Colon (tissue), 2 donors: ENCODE measurements around the gene RPP30.
"Not testable (repeated sequence)": the region's sequence is repeated elsewhere in the genome, so short reads cannot be mapped to it uniquely, and the experiment has no call there.

Source experiments
- FAIRE-seq: peaks from 2 replicates; lab custom pipeline; 2012; peaks lifted over from hg19 to GRCh38; lab: Jason Lieb, UNC
- donor health status: control.
- donor health status: control.

The RPP30 gene

DNA sequence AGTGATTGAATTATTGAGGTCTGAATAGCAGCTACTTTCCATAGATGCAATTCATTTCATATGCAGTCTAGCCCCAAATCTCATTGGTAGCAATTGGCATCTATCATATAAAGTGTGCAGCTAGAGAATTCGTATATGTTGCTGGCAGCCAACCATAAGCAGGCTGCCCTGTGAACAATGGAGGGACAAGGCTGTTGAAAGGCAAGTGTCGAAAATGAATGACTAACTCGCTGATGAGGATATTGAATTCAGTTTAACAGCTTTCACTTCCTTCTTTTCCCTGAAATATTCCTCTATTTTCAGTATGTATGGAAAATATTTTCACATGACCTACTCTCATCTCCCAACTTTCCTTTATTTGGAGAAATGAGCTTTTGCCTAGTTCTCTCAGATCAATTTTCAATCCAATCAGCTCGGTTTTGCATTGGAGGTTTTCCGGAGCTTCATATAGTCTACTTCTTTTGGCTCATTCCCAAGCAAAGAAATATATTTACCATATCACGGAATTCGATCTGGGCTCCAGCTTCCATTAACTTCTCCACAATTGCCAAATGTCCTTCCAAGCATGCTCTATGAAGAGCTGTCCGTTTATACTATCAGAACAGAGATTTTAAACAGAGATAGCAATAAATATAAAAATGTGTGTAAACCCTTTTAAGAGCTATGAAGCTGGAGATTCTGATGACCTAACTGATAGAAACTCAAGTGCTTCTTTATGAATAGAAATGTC is 45.6 kb downstream of the RPP30 start:
- no peak for FAIRE-seq

DNA sequence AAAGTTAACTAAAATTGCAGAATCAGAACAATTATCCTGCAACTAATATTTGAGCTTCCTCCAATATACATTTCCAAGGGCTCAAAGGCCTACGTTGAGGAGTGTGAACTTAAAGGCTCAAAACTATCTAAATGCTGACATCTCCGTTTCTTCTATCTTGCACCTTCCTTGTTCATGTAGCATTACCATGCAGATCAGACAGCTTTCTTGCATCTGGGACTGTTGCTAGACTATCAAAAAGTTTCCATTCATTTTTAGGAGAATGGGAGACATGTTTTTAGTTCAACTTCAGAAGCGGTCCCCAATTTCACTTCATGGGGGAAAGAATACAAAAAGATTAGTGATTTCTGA is 46.2 kb downstream of the RPP30 start:
- FAIRE-seq: no peak

DNA sequence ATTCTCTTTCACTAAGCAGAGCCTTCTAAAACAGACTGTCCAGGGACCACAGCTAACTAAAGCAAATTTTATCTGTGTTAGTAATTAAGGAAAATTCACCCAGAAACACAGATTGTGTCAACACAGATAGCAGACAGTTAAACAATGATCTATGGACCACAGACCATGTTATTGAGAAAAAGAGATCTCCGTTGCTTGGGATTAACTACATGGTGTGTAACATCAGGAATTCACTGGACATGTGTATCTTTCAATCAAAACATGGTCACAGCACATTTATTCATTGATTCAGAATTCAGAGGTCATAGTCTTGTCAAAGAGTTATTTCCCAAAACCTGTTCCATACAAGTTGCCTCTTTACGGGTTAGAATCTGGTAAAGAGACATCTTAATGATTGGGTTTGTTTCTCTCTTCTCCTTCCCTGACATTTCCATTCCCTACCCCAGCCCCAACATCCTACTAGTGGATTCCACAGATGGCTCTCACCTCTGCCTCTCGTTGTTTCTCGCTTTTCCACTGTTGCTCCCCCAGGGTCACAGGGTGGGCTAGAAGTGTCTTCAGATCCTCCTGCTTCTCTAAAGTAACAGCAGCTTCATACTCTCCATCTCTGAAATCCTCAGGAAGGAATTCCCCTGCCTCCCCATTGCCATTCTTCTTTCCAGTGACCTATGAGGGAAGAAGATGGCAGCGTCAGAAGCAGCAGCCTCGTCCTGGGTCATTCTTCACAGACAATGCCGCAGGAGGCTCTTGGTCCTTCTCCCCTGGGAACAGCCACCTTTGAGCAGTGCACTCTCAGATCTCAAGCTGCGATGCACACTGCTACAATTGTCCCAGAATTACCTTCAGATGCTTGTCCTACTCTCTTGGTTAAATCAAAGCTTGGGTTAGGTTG is 48.2 kb downstream of the RPP30 start:
- FAIRE-seq: no peak

- FAIRE-seq: no peak
These were observed 49.4 kb downstream of the RPP30 start, which contains the start of gene ANKRD1 for GRCh38 chr10:90920986-90921666. Gene ANKRD1 (minus strand): TSS chr10:90921087. CDS start chr10:90921027, 60 bp downstream.

GRCh38 chr10:90921906-90922305 is 50.1 kb downstream of the RPP30 start:
- no peak for FAIRE-seq

DNA sequence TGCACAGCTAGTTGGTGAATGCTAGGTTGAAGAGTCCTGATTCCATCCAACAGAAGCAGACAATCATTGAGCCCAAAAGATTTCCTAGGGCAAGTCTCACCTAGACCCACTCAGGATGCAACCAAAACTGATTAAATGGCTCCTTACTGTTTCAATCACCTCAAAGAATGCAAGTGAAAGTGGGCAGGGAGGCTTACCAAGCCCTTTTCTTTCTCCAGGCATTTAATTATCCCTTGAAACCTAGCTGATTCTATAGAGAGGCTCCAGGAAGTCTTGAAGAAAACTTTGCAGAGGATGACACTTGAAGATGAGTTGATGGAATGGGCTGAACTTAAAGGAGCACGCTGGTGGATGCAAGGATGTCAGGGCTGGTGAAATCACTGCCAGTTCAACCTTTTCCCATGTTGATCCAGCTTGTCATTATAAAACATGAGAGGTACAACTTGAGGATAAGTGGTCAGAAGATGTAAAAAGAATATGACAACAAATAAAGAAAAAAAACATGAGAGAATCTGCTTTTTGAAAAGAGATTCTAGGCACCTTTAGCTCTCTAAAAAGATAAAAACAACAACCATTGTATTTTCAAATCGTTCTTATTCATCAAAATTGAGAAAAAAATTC is 51.4 kb downstream of the RPP30 start:
- no peak for FAIRE-seq

GRCh38 chr10:90924552-90924951 is 52.8 kb downstream of the RPP30 start:
- FAIRE-seq: no peak

DNA sequence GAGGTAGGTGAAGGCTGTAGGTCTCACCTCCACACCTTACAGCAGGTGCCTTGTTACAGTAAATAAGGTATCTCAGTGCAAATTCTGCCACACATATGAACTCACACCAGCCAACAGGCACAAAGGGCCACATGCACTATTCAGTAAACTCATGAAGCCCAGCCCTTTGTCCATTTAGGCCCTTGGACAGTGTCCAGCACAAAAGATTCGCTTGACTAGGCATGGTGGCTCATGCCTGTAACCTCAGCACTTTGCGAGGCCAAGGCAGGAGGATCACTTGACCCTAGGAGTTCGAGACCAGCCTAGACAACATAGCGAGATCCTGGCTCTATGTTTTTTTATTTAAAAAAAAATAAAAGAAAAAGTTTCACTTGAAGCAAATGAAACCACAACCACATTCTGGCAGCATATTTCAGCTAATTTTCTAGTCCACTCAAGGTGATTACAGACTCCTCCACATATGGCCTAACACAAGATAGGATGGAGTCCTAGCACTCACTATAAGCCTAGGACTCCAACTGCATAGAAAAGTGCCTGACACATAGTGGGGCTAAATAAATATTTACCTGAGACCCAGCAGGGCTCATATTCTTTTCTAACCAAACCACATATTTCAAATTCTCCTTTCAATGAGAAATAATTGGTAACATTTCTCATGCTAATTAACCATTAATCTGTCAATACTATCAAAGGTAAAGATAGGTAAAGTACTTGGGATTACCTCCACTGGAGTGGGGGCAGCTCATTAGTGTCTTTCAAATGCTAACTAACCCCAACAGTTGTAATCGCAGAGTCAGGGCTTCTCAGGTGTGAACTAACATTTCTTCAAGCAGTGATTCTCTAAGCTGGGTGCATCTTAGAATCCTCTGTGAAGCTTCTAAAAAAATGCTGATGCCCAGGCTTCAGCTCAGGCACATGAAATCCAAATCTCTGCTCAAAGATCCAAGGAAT is 53.6 kb downstream of the RPP30 start:
- FAIRE-seq: no peak

DNA sequence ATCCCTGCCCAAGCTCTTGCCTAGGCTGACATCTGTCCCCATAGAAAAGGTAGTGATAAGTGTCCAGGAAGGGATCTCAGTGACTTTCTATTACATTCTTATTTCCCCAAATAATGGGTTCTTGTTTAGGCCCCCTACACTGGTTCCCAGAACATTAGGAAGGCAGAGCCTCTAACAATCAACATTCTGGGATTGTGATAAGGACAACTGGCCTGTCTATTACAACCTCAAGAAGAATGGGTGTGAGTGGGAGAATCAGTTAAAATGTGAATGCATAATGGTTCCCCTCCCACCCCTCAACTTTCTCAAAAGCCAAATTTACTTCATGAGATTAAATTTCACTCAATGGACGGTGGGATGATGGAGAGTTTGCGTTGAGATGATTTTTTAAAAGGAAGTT is 55.5 kb downstream of the RPP30 start:
- no peak for FAIRE-seq

DNA sequence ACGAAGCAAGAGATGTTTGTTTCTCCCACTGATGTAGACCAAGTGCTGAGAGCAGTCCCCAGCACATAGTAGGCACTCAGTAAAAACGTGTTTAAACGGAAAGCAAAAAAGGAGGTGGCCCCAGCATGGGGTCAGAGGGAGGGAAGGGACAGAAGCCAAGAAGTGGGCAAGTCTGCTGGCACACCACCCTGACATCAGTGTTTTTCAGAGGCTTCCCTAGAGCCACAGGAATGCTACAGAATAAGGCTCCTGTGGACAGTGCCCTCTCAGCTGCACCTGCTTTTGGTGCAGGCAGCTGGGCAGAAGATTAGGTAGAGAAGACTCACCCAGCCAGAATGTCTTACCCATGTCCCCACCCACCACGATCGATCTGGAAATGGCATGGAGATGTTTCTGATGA is 57.4 kb downstream of the RPP30 start:
- no peak for FAIRE-seq

DNA sequence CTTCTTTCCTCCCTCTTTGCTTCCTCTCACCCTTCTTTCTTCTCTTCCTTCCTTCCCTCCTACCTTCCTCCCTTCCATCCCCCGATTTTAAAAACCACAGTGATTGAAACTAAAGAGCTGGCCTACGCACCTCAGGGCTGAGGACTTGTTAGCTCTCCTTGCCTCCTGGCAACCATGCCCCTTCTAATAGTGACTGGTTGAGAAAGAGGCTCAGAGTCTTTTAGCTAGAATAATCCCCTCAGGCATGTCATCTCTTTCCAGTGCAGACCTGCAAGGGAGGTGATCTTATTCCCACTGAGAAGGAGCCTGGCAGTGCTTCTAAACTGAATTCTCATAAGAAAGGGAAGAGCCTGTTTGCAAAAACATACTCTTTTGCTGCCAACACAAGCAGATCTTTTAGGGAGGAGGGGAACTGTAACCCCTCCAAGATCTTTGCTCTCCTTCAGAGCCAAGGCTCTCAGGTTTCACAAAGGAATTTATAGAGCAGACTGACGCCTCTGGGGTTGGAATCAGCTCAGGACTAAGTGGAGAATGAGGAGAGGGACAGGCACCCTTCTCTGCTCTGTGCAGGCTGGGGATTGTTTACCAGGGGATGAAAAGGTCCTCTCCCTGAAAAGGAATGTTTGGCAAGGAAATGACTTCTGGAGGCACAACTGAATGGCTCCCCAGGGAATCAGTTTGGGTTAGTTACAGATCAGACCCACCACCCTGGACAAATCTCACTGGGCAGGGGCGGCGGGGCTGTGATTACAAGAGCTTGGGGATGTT is 58.5 kb downstream of the RPP30 start:
- no peak for FAIRE-seq

DNA sequence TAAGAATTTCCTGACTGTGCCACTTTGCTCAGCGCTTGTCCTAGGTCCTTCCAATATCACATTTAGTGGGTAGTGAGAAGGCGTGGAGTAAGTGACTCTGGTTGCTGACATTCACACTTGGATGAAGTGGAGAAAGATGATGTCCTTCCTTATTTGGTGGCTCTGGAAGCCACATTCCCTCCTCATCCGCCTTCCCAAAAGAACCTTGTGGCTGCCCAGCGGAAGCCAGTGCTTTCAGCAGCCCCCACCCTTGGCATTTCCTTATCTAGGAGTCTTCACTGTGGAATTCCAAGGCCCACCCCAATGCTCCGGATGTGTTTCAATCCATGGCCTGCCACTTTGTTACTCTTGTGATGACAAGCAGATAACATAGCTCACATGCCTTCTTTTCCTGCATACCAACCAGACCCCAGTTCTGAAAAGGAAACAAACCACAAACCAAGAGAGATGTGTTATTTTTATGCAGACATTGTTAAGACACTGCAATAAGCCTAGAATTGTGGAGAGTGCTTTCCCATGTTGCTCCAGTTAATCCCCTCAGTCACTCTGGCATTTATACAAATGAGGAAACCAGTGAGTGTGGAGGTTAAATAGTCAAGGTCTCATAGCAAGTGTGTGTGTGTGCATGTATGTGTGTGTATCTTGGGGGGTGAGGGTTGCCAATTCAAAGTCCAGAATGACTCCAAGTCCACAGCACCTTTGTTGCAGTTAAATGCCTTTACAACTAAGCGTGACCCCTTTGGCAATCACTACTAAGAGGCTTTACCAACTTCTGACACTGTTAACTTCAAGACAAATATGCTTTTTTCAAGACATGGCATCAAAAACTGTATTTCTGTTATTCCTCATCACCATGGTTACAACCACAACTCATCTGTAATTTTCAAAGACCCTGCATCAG is 59.4 kb downstream of the RPP30 start:
- no peak for FAIRE-seq

- no peak for FAIRE-seq
These were observed 64.0 kb downstream of the RPP30 start for GRCh38 chr10:90935581-90936275.

DNA sequence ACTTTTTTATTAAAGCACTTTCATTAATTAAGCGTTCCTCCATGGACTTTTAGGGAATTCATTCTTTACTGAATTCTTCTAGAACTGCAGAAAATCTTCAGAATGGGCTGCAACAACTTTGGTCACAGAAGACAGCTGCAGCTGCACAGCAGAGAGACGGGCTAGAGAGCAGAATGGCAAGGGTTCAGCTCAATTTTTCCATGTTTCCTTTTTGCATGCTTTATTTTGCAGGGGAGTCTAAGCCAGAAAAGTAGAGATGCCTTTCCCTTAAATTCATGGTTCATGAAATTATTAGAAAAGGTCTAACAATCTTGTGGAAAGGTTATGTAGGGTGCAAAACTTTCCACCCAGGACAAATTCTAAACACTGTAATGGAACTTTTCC is 64.5 kb downstream of the RPP30 start:
- FAIRE-seq: no peak

DNA sequence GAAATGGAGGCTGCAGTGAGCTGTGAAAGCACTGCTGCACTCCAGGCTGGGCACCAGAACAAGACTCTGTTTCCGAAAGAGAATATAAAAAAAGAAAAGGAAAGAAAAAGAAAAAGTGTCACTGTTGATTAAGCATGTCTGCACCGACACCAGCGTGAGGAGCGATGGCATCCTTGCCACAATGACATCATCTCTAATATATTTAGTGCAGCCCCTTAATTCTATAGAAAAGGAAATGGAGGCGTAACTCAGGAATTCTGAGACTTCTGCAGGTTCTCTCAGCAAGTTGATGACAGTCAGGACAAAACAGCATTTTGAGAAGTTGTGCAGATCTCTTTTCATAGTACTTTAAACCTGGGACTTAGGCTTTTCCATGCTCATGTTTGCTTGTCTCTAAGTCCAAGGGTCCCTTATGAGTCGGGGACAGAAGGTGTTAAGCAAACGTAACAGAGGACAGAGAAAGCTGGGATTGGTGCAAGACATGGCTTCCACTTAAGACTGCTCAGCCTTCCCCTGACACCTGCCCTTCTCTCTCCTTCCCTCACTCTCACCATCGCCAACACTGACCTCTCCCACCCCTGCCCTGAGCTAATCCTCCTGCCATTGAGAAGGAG is 66.0 kb downstream of the RPP30 start:
- FAIRE-seq: no peak

GRCh38 chr10:90939116-90939515 is 67.3 kb downstream of the RPP30 start:
- no peak for FAIRE-seq

DNA sequence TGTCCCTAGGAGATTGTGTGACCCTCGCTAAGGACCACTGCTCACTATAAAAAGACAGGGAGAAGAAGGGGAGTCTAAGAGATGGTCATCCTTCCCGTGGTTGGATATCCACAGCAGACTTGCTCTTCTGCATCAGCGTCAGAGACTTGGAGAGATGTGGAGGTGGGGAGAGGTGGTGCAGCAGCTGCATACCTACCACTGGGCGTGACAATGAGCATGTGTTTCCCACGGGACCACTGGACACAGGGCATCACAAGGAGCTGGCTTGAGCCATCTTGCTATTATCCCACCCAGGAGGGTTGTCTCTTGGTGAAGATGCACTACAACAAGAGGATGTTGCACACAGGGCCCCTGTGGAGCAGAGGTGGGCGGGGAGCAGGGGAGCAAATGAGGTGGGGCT is 67.9 kb downstream of the RPP30 start:
- no peak for FAIRE-seq

DNA sequence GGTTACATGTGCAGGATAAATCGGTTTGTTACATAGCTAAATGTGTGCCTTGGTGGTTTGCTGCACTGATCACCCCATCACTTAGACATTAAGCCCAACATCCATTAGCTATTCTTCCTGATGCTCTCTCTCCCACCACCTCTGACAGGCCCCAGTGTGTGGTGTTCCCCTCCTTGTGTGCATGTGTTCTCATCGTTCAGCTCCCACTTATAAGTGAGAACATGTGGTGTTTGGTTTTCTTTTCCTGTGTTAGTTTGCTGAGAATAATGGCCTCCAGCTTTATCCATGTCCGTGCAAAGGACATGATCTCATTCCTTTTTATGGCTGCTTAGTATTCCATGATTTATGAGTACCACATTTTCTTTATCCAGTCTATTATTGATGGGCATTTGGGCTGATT is 71.2 kb downstream of the RPP30 start:
- FAIRE-seq: not testable (repeated sequence)
